PC-3 (cell line): ENCODE measurements around the gene COX17.

Experiments used
- CTCF ChIP-seq: fragments of 300-600 bp; sonication (generic); conservative IDR thresholded peaks from 2 replicates; pipeline ENCODE4 v1.5.1; 2017; ENCODE audit warnings: antibody characterized with exemption, low read depth, mild to moderate bottlenecking, low read length
- EZH2 ChIP-seq: fragments of 300-600 bp; sonication (generic); IDR thresholded peaks from one replicate; pipeline ENCODE4 v1.6.1; 2017; ENCODE audit warnings: antibody characterized with exemption, mild to moderate bottlenecking, low read length; ENCODE audit not compliant: unreplicated experiment
- EZH2phosphoT487 ChIP-seq: fragments of 300-600 bp; sonication (generic); IDR thresholded peaks from 2 replicates; pipeline ENCODE4 v1.6.1; 2018; ENCODE audit warnings: mild to moderate bottlenecking, antibody characterized with exemption, low read length, borderline replicate concordance

- no peak for TF ChIP-seq CTCF
- TF ChIP-seq EZH2phosphoT487 = no peak
- no peak for TF ChIP-seq EZH2
Measured at GRCh38 chr3:119642746-119643473, 34.3 kb downstream of the COX17 start.
